ENCODE measurements around the gene ZNF423.

ZNF423 gene

GRCh38 chr16:49869731-49870130 lies 13.8 kb upstream of the ZNF423 start:
- DNase-seq (ENCODE audit: low read depth), result no peak

- no peak for DNase-seq (ENCODE audit: low read depth)
Observed at GRCh38 chr16:49867796-49868668, 12.1 kb upstream of the ZNF423 start.

- no peak for DNase-seq (ENCODE audit: low read depth)
Observed at GRCh38 chr16:49867234-49867633, 11.3 kb upstream of the ZNF423 start.

- no peak for DNase-seq (ENCODE audit: low read depth)
Observed at GRCh38 chr16:49866595-49867071, 10.7 kb upstream of the ZNF423 start.

GRCh38 chr16:49862694-49863093 lies 6.8 kb upstream of the ZNF423 start:
- DNase-seq (ENCODE audit: low read depth), result no peak

- DNase-seq (ENCODE audit: low read depth), result no peak
Observed at GRCh38 chr16:49861299-49861698, 5.4 kb upstream of the ZNF423 start.

- no peak for DNase-seq (ENCODE audit: low read depth)
Observed at GRCh38 chr16:49860593-49860992, 4.7 kb upstream of the ZNF423 start.

- no peak for DNase-seq (ENCODE audit: low read depth)
Observed at GRCh38 chr16:49859125-49859811, 3.4 kb upstream of the ZNF423 start.

- DNase-seq (ENCODE audit: low read depth), result no peak
Observed at GRCh38 chr16:49858200-49859124, 2.5 kb upstream of the ZNF423 start.

- no peak for DNase-seq (ENCODE audit: low read depth)
Observed at GRCh38 chr16:49857423-49858181, 1.7 kb upstream of the ZNF423 start.

- no peak for DNase-seq (ENCODE audit: low read depth)
Observed at GRCh38 chr16:49856672-49857330, 889 bp upstream of the ZNF423 start.

- DNase-seq (ENCODE audit: low read depth), result no peak
Observed at GRCh38 chr16:49855280-49855821, 561 bp downstream of the ZNF423 start.

GRCh38 chr16:49854796-49855203 lies 1.1 kb downstream of the ZNF423 start:
- no peak for DNase-seq (ENCODE audit: low read depth)

GRCh38 chr16:49854188-49854795 lies 1.6 kb downstream of the ZNF423 start:
- DNase-seq (ENCODE audit: low read depth), result no peak

GRCh38 chr16:49852279-49852678 lies 3.6 kb downstream of the ZNF423 start:
- no peak for DNase-seq (ENCODE audit: low read depth)

- DNase-seq (ENCODE audit: low read depth), result no peak
Observed at GRCh38 chr16:49851468-49851787, 4.5 kb downstream of the ZNF423 start.

- DNase-seq (ENCODE audit: low read depth), result no peak
Observed at GRCh38 chr16:49850558-49851467, 5.1 kb downstream of the ZNF423 start.

GRCh38 chr16:49849754-49850108 lies 6.2 kb downstream of the ZNF423 start:
- no peak for DNase-seq (ENCODE audit: low read depth)

GRCh38 chr16:49849037-49849753 lies 6.7 kb downstream of the ZNF423 start:
- no peak for DNase-seq (ENCODE audit: low read depth)
